DOHH2 (cell line): ENCODE data around the gene ALDH1B1.

Experiments used
- H3F3A ChIP-seq: fragments of 200-600 bp; sonication (generic), shearing (Covaris generic); 2 replicates; pipeline ENCODE4 v1.6.0; 2016; ENCODE audit warnings: antibody characterized with exemption, mild to moderate bottlenecking; ENCODE audit not compliant: control insufficient read depth, insufficient read depth
- H3K27ac ChIP-seq: fragments of 200-600 bp; sonication (generic); 2 replicates; pipeline ENCODE4 v1.5.1; 2014; ENCODE audit warnings: low read depth, mild to moderate bottlenecking, low read length, moderate library complexity
- H3K27me3 ChIP-seq: fragments of 200-600 bp; sonication (generic); 2 replicates; pipeline ENCODE4 v1.6.1; 2014; ENCODE audit warnings: mild to moderate bottlenecking, low read length, mixed read lengths; ENCODE audit not compliant: control insufficient read depth
- H3K36me3 ChIP-seq: fragments of 200-600 bp; sonication (generic); 2 replicates; pipeline ENCODE4 v1.6.1; 2014; ENCODE audit warnings: mild to moderate bottlenecking, low read length, moderate library complexity, mixed read lengths; ENCODE audit not compliant: control insufficient read depth
- H3K4me1 ChIP-seq: fragments of 200-600 bp; sonication (generic); 2 replicates; pipeline ENCODE4 v1.6.1; 2014; ENCODE audit warnings: mild to moderate bottlenecking, low read length, mixed read lengths; ENCODE audit not compliant: control insufficient read depth
- H3K4me2 ChIP-seq: fragments of 200-600 bp; sonication (generic); 2 replicates; pipeline ENCODE4 v1.6.0; 2014; ENCODE audit warnings: mild to moderate bottlenecking, low read length, moderate library complexity
- H3K4me3 ChIP-seq: fragments of 200-600 bp; sonication (generic); 2 replicates; pipeline ENCODE4 v1.5.1; 2014; ENCODE audit warnings: mild to moderate bottlenecking, low read length, mixed read lengths
- H3K79me2 ChIP-seq: fragments of 200-600 bp; sonication (generic); 2 replicates; pipeline ENCODE4 v1.6.1; 2014; ENCODE audit warnings: mild to moderate bottlenecking, low read length, mixed read lengths; ENCODE audit not compliant: control insufficient read depth
- H3K9me2 ChIP-seq: fragments of 200-600 bp; sonication (generic); replicated peaks from 2 replicates; pipeline ENCODE4 v1.6.1; 2014; ENCODE audit warnings: mild to moderate bottlenecking, low read length, mixed read lengths; ENCODE audit not compliant: control insufficient read depth
- H3K9me3 ChIP-seq: fragments of 200-600 bp; sonication (generic); 2 replicates; pipeline ENCODE4 v1.6.1; 2014; ENCODE audit warnings: antibody characterized with exemption, low read length, mixed read lengths; ENCODE audit not compliant: control insufficient read depth, insufficient read depth
- H4K20me1 ChIP-seq: fragments of 200-600 bp; sonication (generic); 2 replicates; pipeline ENCODE4 v1.6.0; 2014; ENCODE audit warnings: low read depth, mild to moderate bottlenecking, antibody characterized with exemption, low read length, moderate library complexity; ENCODE audit not compliant: control insufficient read depth, insufficient read depth
- EZH2phosphoT487 ChIP-seq: fragments of 200-600 bp; sonication (generic); IDR thresholded peaks from 2 replicates; pipeline ENCODE4 v1.6.1; 2017; ENCODE audit warnings: borderline replicate concordance, mild to moderate bottlenecking, antibody characterized with exemption, low read length, moderate library complexity, mixed read lengths
- TF ChIP-seq, protein P1 (sequence below): fragments of 200-600 bp; sonication (generic); IDR thresholded peaks from one replicate; pipeline ENCODE4 v1.5.1; 2014; ENCODE audit warnings: antibody characterized with exemption, mild to moderate bottlenecking, low read depth, low read length; ENCODE audit not compliant: poor library complexity, severe bottlenecking

The ALDH1B1 gene

DNA sequence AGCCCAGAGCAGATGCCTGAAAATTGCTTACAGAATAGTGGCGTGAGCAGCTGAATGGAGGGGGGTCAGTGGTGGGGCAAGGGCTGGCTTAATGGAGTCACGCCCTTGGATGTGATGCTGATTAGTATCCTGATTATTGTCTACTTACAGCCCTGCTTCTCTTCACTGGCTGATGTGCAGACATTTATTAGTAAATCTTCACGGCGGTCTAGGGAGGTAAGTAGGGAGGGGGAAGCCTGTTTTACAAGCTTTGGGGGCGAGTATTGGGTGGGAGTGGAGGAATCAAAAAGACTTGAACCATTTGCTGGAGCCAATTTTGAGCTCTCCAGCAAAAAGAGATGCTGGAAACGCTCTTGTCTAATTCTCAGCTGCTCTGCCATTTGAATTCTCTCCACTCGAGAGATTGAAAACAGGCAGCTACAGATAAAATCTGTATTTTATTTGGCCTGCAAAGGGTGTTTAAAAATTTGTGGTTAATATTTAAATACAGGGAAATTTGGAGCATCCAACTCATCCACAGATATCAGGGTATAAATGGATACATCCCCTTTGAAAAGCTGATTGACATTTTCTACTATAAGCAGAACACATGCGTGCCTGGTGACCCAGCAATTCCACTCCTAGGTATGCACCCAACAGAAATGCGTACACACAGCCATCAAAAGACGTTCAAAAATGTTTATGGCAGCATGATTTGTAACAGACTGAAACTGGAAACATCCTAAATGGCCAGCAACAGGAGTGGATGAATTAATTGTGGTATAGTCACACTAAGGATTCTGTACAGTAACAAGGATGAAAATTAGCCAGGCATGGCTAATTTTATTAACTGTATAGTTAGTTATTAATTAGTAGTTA, 19.5 kb upstream of the ALDH1B1 start:
- Histone ChIP-seq H3K27ac (no peak overlapping the region), H3K27me3 (peaks cover 2% of the 10 kb centered on the region; the same call in 1 of the 2 replicates)
- TF ChIP-seq, protein P1, sequence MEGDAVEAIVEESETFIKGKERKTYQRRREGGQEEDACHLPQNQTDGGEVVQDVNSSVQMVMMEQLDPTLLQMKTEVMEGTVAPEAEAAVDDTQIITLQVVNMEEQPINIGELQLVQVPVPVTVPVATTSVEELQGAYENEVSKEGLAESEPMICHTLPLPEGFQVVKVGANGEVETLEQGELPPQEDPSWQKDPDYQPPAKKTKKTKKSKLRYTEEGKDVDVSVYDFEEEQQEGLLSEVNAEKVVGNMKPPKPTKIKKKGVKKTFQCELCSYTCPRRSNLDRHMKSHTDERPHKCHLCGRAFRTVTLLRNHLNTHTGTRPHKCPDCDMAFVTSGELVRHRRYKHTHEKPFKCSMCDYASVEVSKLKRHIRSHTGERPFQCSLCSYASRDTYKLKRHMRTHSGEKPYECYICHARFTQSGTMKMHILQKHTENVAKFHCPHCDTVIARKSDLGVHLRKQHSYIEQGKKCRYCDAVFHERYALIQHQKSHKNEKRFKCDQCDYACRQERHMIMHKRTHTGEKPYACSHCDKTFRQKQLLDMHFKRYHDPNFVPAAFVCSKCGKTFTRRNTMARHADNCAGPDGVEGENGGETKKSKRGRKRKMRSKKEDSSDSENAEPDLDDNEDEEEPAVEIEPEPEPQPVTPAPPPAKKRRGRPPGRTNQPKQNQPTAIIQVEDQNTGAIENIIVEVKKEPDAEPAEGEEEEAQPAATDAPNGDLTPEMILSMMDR: no peak
- no peak for TF ChIP-seq EZH2phosphoT487

DNA sequence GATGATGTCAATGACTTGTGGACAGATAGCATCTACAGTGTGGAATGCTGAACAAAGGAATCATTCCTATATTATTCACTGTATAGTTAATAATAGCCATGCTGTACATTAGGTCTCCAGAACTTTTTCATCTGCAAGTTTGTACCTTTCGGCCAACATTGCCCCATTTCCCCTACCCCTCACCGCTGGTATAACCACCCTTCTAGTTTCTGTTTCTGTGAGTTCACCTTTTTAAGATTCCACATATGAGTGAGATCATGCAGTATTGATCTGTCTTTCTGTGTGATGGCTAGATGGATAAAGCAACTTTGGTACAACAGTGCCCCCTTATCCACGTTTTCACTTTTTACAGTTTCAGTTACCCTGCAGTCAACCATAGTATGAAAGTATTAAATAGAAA, 18.8 kb upstream of the ALDH1B1 start:
- H3K4me2 ChIP-seq: no peak overlapping the region
- peaks cover 2% of the 10 kb centered on the region; the same call in 1 of the 2 replicates for H3K27me3 ChIP-seq
- H3K4me1 ChIP-seq: no peaks in the 10 kb centered on the region

More for the DNA sequence above, 19.5 kb upstream of the ALDH1B1 start:
- Histone ChIP-seq H3K36me3 (no peaks in the 10 kb centered on the region), H4K20me1 (no peaks in the 10 kb centered on the region), H3K9me2 (no peaks in the 10 kb centered on the region), H3K4me1 (no peaks in the 10 kb centered on the region), H3K4me2 (no peak overlapping the region), H3K4me3 (no peak overlapping the region), H3K79me2 (no peaks in the 10 kb centered on the region), H3F3A (no peaks in the 10 kb centered on the region), H3K9me3 (no peaks in the 10 kb centered on the region)

DNA sequence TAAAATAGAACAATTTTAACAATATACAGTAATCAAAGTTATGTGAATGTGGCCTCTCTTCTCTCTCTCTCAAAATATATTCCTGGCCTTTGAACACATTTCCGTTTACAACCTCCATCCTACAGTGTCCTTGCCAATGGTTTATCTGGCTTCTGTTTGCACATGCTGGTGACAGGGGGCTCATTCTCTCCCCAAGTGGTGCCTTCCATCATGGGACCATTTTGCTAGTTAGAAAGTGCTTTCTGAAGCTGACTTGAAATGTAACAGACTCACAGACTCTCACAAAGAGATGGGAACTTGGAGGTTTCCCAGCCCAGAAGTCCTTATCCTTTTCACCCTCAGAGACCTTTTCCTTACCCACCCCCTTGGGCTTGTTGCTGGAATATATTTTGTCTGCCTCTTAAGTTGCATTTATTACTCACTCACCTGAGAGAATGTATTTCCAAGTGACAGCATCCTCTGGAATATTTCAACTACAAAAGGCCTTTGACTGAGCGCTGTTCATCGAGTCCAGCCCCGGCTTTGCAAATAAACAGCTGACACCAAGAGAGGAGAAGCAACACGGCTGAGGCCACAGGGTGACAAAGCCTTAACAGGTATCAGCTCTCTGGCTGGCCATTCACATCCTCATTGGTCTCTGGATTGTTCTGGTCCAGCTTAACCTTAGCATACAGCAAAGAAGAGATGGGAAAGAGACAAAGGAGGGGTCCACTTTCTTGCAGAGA, 17.5 kb upstream of the ALDH1B1 start:
- Histone ChIP-seq H4K20me1 (no peaks in the 10 kb centered on the region), H3K27ac (no peak overlapping the region), H3K4me1 (no peaks in the 10 kb centered on the region), H3F3A (no peaks in the 10 kb centered on the region), H3K4me3 (no peak overlapping the region), H3K9me2 (no peaks in the 10 kb centered on the region), H3K27me3 (peaks cover 2% of the 10 kb centered on the region; the same call in 1 of the 2 replicates), H3K36me3 (no peaks in the 10 kb centered on the region), H3K4me2 (no peak overlapping the region), H3K79me2 (no peaks in the 10 kb centered on the region), H3K9me3 (no peaks in the 10 kb centered on the region)
- TF ChIP-seq, protein P1: no peak
- no peak for TF ChIP-seq EZH2phosphoT487

More for the DNA sequence above, 18.8 kb upstream of the ALDH1B1 start:
- Histone ChIP-seq H3K79me2 (no peaks in the 10 kb centered on the region), H3K9me2 (no peaks in the 10 kb centered on the region), H3F3A (no peaks in the 10 kb centered on the region), H3K9me3 (no peaks in the 10 kb centered on the region), H4K20me1 (no peaks in the 10 kb centered on the region), H3K4me3 (no peak overlapping the region), H3K27ac (no peak overlapping the region), H3K36me3 (no peaks in the 10 kb centered on the region)
- TF ChIP-seq EZH2phosphoT487: no peak
- TF ChIP-seq, protein P1: no peak
